Measurements from ENCODE around the gene MYL12B.
A peak's percentile ranks its signal among the peaks of the same experiment; 100 is the strongest.
"Not testable (repeated sequence)": the region's sequence is repeated elsewhere in the genome, so short reads cannot be mapped to it uniquely, and the experiment has no call there.

MYL12B gene

GRCh38 chr18:3305354-3305762 lies 43.4 kb downstream of the MYL12B start:
- DNase-seq = no peak

DNA sequence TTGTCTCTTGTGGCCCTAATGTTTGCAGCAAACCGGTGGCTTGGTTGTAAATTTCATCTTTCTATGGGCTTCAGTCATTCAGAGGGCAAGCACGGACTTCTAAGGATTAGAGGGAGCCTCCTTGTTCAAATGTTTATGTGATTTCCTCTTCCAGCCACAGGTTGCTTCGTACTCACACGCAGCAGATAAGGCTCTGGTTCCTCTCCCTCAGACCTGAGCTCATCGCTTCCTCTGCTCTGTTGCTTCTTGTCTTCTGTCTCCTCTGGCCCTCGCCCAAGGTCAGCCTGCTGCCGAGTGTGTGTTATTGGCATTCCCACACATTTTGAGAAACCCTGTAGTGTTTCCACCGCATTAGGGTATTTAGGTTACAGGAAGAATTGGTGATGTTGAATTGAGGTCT lies 44.0 kb downstream of the MYL12B start:
- DNase-seq = no peak

DNA sequence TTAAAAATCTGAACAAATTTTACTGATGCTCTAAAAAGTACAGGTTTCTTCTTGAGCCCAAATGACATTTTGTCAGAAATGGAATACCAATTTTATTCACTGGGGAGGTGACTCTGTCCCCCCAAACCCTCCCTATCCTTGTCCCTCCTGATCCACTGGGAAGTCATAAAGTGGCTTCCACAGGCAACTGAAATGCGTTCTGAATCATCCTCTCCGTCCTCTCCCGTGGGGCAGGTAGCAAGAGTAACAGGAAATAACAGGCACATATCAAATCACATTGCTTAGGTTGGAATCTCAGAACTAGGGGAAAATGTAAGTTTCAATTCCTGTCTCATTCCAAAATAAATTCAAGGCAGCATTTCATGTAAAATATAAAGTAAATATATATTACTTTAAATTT lies 44.5 kb downstream of the MYL12B start:
- DNase-seq = no peak

- DNase-seq = no peak
Measured at GRCh38 chr18:3313685-3314084, 51.8 kb downstream of the MYL12B start.

GRCh38 chr18:3315344-3315743 lies 53.4 kb downstream of the MYL12B start:
- DNase-seq = not testable (repeated sequence)

DNA sequence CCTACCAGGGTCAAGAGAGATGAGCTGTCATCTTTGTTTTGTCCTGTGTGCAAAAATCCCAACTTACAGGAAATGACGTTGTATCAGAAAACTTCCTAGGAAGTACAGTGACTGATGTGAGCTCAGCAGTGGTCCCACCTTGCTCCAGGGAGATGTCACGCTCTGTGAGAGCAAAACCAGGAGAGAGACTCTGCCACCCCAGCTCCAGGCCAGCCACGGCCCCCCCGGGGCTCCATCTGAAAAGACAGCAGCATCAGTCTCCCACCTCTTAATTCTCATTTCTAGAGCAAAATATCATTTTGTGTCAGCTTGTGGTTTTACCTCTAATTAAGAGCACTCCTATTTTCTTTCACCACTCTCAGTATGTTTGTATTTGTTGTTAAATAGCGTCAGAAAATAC lies 57.5 kb downstream of the MYL12B start:
- no peak for DNase-seq

- DNase-seq = no peak
Measured at GRCh38 chr18:3319894-3320454, 58.0 kb downstream of the MYL12B start.

DNA sequence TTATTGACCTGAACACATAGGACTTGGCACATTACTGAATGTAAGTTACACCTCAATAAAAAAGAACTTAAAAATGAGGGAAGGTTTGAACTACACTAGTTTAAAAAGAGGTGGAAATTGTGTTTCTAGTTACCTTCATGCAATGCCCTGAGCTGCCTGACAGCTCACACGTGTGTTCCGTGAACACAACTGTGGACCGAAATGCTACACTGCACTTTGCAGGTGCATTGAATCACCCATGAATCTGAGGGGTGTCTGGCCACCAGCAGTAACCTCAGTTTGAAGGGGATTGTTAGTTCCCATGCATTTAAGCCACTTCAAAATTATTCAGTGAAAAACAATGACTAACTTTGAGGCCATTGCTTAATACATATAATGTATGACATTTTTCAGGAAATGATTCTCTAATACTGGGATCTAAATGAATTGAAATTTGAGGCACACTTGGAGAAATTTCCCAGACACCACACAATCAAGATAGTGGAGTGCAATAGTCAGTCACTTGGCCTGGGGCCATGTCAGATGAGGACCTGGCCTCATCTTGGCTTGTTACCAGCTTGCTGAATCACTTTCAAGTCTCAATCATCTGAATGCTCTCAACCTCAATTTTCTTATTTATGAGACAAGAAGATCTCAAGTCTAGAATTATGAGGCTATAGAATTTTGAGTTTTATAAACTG lies 59.3 kb downstream of the MYL12B start:
- peak; percentile 77 for DNase-seq

GRCh38 chr18:3323900-3324299 lies 62.0 kb downstream of the MYL12B start:
- no peak for DNase-seq

Data from hematopoietic multipotent progenitor cell treated with erythropoietin and hydrocortisone succinate and interleukin-3 and kit ligand, for 8 days (in vitro differentiated cells).